Lung microvascular endothelial cell (primary cell): Measurements from ENCODE around the gene CKB. TPM values are rescaled to one million over a fixed set of nuclear protein-coding genes. Genes with fewer than 3 reads are reported as not detected.

Experiments used
- DNase-seq, 2 donors: peaks; one replicate each; pipeline versions ENCODE4 v3.0.0 to v3.0.0-alpha.2; 2010; ENCODE audit warnings: low read depth in 2 of 2
- total RNA-seq: library from RNA; depleted of rRNA; stranded (reverse); fragments of >200 nt; gene quantifications from 2 replicates; pipeline ENCODE4 v1.2.1, GENCODE V29; 2014

The CKB gene
- total RNA-seq, 1 donor from 2014 or later, result 11.9 TPM

DNA sequence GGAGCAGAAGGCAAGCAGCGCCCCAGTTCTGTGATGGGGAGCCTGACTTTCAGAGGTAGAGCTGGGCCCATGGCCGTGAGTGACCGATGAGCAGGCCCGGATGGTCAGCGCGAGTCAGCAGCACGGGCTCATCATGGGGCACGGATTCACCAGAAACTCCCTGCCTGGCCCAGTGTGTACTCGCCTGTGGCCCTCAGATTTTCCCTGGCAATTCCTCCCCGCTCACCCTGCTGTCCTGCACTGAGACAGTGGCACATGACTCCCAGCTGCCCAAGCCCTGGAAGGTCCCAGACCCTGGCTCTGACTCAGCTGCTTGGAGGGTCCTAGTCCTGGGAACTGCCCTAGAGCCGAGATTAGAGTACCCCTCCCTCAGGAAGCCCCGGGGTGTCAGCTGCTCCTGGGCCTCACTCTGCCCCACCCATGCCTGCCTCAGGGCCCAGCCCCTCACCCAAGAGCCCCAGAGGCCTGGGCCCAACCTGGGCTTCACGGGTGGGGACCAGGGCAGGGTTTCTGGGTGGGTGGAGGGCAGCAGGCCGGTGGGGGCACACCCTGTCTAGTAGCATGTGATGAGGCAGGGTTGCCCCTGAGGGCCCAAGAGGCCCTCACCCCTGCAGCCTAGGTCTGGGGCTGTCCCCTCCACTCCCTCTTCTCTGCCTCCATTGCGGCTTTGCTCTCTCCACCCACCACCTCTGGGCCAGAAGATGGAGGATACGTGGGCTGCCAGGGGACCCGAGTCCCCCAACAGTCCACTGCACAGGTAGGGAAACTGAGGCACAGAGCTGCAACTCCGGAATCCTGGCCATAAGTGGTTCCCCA lies 14.8 kb upstream of the CKB start:
- DNase-seq, result no peak

DNA sequence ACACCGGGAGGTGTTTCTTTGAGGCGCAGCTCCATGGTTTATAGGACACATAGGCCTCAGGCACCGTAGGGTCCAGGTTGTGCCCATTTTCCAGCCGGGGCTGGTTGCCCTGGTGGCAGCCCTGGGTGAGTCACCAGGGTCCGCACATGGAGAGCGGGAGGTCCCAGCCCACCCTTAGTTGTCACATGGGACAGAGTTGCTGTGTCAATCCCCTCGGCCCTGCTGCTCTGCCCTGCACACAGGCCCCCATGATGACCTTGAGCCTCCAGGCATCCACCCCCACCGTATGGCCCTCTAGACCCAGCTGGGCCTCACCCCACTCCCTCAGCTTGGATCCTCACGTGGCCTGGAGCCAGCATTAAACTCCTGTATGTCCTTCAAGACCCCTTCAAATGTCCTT lies 14.1 kb upstream of the CKB start:
- no peak for DNase-seq

DNA sequence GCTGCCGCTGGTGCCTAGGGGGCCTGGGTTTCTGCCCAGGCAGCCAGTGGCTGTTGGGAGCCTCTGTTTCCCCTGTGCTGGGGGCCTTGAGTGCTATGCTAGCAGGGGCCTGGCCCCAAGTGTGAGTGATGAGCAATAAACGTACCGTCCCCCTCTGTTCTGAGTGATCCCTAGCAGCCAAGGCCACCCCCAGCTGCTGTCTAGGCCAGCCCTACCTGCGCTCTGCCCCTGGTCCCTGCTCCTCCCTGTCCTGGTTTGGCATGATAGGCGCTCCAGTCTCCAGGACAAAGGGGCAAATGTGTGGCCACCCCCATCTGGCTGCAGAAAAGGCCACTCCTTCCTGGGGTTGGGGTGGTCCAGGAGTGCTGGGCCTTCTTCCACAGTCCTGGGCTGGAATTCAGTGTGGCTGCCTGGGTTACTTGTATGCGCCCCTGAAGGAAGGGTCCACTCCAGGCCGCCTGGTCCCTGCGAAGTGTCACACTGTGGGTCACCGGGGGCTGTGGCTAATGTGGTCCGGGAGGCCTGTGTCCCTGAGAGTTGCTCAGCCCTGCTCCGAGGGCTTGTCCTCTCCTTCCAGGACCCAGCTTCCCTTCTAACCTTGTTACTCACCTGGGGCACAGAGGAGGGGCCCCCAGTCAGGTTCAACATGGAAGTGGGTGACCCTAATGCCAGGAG lies 13.4 kb upstream of the CKB start:
- no peak for DNase-seq

DNA sequence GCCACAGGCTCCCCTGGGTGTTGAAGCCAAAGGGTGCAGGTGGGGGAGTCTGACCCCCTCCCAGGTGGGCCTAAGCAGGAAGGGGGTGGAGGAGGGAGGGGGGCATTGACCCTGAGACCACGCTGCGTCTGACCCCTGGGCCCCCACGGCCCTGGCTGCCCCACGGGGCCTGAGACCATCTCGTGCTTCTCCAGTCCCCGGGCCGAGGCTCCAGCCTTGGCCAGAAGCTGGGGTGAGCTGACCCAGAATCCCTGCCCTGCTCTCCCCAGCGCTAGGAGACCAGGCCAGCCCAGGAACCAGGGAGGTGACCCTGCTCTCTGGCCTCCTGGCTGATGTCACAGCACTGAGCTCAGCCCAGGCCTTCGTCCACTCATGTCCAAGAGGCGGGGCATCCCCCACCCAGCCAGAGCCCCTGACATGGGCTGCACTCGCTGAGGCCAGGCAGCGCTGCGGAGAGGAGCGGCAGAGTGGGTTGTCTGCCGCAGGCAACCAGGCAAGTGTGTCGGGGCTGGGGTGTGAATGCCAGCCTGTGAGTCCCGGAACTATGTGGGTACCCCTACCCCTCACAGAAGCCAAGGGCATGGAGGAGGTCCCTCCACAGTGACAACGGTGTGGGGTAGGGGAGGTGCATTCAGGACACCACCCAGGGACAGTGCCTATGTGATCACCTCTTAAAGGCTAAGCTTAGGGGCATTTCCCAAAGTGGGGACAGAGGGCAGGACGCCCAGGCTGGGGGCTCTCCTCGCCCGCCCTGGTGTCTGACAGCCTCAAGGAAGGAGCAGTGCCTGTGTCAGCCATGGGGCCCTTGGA lies 12.7 kb upstream of the CKB start:
- no peak for DNase-seq

DNA sequence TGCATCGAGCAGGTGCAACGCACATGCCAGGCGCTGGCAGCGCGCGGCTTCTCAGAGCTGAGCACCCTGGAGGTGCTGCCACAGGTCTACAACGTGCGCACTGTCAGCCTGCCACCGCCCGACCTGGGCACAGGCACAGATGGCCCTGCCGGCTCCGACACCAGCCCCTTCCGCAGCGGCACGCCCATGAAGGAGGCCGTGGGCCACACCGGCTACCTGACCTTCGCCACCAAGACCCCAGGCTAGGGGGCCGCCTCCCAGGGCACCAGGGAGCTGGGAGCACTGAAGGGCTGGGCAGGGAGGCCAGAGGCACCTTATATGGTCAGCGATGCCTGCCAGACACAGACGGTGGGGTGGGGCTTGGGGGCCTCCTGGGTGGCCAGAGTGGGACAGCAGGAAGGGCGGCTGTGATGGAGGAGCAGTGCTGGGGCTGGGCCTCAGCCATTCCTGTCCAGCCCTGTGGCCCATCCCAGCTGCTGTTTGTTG lies 12.0 kb upstream of the CKB start:
- no peak for DNase-seq

DNA sequence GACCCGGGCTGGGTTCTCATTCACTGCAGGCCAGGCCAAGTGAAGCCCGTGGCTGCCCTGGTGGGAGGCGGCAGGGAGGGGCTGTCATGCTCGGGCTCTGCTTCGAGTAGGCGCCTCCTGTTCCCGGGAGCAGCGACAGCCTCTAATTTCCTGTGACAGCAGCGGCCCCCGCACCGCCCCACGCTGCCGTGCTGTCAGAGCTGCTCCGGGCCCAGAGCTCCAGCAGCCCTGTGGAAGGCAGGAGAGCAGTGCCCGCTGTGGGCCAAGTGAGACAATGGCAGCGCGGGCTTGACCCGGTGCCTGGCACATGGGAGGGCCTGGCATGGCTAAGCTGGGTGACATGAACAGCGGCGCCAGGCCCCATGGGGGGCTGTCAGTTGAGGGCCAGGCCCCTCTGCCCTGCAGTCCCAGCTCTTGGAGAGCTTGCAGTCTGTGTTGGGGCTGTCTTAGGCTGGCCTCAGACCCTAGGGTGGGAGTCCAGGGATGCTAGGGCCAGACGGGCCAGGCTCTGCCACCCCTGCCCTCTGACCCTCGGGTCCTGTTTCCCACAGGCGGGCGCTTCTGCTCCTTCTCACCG lies 11.5 kb upstream of the CKB start:
- no peak for DNase-seq

DNA sequence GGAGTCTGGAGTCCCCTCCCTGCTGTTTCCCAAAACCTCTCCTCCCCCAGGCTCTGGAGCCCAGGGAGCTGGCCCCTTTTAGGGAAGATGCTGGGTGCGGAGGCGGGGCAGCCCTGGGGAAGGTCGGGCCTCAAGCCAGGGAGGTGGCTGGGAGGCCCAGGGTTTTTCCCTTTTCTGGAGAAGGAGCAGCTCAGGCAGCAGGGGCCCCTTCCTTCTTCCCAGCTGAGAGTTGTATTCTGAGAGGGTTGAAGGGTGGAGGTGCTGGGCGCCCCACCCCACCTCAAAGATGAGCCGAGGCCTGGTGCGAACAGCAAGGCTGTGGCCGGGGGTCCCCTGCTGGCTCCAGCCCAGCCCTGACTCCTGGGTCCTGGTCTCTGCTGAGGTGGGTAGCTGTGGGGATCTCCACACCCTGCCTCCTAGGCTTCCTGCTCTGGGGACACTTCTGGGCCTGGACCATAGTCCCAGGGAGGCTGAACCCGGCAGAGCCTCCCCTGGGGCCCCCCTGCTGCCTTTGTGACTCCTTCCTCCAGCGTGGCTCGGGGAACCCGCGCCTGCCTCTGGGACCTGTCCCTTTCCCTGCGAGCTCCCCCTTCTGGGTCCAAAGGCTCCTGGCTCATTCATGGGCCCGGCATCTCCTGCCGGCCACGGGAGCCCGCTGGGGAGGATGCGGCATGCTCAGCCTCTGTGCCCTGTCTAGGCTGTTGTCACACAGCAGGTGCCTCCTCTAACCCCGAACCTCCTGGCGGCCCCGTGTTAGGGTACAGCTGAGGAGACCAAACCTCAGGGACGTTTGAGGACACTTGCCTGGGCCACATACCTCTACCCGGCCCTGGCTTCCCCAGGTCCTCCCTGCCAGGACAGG lies 10.7 kb upstream of the CKB start:
- no peak for DNase-seq

DNA sequence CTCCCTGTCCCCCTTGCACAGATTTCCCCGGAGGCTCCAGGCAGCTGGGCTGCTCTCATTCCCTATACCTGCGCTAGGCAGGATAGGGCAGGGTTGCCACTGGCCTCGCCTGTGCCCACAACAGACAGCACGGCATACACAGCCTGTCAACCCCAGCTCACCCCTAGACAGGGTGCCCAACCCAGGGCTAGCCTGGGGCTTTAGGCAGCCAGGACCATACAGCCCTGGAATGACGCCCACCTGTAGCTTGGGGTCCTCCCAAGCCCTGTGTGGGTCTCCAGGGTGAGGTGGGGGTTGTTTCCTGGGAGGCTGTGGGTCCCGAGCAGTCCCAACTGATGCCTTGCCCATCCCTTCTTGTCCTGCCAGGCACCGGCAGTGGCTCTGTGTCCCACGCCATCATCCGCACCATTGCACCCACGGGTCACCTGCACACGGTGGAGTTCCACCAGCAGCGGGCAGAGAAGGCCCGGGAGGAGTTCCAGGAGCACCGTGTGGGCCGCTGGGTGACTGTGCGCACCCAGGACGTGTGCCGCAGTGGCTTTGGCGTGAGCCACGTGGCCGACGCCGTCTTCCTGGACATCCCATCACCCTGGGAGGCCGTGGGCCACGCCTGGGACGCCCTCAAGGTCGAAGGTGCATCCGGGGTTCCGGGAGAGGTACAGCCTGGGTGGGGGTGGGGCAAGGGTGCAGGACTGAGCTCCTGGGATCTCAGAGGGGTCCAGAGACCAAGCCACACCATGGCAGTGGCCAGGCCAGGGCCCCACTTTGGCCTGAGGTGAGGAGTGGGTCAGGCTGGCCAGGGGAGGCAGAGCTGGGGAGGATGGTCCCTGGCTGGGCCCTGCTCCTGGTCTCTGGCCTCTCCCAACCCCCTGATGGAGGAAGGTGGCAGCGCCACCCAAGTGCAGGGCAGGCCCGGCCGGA lies 9.8 kb upstream of the CKB start:
- DNase-seq, result no peak

DNA sequence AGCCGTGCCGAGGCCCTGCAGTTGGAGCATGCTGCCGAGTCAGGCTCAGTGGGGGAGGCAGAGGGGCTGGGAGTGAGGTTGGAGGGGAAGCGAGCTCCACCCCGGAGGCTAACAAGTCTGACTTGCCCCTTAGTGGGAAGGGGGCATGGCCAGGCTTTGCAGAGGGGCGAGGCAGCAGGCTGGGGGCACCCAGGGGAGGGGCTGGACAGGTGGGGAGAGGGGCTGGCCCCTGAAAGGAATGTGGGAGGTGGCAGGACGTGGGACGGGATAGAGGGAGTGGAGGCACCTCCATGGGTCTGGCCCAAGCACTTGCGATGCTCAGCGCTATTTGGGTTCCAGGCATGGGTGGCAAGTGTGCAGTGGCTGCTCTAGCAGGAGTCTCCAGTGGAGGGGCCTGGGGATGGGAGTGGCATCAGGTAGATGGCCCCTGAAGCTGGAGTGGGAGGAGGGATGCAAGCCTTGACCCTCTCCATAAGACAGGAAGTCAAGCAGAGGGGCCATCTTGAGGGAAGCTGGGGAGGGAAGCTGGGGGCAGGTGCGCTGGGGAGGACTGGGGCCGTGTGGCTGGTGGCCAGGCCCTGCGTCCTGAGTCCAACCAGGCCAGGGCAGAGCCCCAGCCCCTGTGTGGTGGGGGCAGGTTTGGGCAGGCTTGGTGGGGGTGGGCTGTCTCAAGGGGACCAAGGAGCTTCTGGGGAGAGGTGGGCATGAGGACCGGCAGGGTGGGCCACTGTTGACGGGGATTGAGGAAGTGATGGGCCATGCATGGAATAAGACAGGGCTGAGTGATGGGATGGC lies 9.0 kb upstream of the CKB start:
- no peak for DNase-seq

DNA sequence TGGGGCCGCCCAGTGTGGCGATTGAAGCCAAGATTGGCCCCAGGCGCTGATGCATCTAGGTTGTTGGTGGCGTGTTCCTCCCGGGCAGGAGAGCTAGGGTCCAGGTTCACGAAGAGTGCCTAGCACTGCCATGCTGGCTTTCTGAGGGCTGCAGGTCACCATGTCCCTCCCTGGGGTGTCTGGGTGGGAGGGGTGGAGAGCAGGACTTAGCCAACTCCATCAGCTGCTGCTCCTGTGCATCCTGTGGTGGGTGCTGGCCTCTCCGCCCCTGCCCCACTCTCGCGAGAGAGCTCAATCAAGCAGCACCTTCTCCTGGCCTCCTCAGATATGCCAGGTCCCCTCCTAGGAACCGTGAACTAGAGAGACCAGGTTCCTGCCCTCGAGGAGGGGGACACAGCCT lies 8.2 kb upstream of the CKB start:
- no peak for DNase-seq

DNA sequence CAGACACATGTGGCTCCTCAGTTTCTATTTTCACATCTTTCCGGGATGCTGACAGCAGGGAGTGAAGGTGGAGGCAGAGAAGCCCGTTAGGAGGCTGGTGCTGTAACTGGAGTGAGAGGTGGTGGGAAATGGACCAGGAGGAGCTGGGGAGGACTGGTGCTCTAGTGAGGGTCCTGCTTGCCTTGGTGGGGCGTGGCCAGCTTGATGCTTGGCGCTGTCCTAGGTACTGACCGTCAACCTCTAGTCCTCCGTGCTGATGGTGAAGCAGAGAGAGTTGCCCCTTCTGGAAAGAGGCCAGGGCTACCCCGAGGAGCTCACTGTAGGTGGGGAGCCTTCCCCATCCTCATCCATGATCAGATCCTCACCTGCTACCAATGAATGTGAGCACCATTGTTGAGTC lies 7.8 kb upstream of the CKB start:
- DNase-seq, result peak; percentile 40 to 42

DNA sequence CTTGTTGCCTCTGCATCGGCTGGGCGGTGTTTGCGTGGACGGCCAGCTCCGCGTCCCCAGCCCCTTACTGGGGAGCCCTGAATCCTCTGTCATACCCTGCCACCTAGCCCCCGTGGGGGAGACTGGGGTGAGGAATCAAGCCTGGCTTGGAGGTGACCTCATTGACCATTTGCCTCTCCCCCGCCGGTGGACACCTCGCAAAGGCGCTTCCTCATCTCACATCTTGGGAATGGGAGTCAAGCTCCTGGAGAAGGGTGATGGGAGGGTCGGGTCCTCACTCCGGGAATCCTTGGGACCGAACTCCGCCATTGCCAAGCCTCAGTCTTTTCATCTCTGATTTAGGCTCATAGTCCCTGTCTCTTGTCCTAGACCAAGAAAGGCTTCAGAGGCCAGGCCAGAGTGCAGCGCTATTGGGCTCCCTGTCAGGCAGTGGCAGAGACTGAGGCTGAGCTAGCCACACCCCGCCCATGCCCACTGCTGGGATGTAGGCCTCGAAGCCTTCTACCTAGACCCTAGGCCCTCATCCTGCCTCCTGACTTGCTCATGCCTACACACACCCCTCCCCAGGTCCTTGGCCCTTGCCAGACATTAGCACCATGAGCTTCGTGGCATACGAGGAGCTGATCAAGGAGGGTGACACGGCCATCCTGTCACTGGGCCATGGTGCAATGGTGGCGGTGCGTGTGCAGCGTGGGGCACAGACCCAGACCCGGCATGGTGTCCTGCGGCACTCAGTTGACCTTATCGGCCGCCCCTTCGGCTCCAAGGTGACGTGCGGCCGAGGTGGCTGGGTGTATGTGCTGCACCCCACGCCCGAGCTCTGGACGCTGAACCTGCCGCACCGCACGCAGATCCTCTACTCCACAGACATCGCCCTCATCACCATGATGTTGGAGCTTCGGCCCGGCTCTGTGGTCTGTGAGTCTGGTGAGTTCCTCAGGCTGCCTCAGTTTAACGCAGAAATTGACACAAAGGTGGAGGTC lies 7.0 kb upstream of the CKB start:
- DNase-seq, result no peak

DNA sequence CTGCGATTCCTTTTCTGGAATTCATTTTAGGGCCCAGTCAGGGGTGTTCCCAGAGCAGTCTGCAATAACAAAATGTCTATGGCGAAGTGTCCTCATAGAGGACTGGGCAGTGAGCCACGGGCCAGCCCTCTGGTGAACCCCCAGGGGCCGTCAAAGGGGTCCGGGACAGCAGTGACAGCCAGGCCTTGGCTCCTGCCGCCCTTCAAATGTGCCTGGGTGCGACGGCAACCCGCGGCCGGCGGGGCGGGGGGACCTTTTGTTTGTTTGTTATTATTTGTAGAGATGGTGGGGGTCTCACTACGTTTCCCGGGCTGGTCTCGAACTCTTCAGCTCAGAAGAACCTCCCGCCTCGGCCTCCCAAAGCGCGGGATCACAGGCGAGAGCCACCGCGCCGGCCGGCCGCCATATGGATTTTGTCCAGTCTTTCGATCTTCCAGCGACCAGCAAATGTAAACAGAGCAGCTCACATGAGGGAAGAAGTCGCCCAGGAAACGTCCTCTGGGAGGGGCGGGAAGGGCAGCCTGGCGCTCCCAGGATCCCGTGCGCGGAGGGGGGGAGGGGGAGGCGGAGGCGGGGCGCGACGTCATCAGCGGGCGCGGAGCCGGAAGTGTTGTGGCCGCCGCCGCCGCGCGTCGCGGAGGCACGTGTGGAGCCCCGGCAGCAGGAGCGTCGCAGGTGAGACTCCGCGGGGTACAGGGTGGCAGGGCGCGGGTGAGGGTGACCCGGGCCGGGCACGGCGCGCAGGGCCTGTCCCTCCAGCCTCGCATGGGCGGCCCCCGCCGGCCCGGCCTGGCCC lies 6.2 kb upstream of the CKB start, which contains the start of gene TRMT61A:
Gene TRMT61A (plus strand): TSS at position 610 of the 796 bp plus-strand sequence. CDS start 783 bp downstream, outside the sequence.
- peak; percentile 70 to 81 for DNase-seq

DNA sequence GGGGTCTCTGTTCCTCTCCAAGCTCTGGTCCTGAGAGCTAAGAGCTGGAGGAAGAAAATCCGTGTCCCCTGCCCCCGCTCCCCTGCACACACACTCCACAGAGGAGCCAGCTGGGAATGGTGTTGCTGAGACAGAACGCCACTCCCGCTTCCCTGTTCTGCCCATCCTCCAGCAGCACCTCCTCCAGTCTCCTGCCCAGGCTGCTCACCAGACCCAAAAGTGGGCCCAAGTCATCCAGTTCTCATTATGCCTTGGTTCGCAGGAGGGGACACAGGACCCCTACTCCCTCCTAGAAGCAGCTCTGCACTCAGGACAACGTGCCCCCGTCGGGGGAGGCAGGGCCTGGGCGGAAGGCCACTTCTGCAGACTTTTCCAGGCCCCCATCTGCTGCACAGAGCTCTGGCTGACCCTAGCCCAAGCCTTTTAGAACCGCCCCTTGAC lies 5.5 kb upstream of the CKB start:
- DNase-seq, result no peak

DNA sequence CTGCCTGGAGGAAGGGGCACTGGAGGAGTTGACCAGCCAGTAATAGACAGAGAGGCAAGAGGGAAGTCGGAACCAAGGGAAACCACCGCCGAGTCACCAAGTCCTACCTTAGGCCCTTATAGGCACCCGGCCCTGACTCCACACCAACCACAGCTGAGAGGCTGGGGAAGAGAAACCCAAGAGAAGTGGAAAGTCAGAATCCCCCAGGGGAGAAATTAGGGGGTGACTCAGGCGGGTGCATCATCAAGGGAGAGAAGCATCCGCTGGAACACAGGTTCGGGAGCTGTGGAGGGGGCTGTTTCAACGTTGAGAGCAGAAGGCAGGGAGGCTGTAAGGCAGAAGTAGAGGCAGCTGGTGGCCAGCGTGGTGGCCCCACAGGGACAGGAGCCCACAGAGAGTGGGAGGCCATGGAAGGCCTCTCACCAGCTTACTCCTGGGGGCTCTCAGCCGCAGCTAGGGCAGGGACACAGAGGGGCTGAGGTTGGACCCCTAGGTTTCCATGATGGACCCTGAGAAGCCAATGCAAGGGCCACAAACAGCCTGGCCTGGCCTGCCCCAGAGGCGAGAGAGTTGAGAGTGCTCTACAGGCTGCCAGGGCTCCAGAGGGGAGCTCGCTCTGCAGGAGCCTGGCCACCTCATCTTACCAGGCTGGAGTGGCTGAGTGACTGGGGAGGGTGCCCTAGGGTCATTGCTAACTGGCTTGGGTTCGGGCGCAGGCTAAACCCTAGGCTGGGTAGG lies 4.9 kb upstream of the CKB start:
- DNase-seq, result no peak

DNA sequence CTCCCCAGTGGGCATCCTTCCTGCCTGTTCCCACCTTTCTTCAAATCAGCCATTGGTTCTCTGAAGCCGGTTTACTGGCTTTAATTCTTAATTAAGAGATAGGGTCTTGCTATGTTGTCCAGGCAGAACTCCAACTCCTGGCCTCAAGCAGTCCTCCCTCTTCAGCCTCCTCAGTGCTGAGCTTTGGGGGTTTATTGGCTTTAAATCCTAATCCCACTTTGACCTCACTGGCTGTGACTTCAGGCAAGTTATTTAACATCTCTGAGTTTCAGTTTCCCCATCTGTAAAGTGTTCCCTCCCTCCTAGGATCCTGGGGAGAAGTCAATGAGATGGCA lies 4.3 kb upstream of the CKB start:
- DNase-seq, result no peak
